ENCODE measurements around the gene PTP4A2.
"Not testable (repeated sequence)": the region's sequence is repeated elsewhere in the genome, so short reads cannot be mapped to it uniquely, and the experiment has no call there.

Gene PTP4A2

DNA sequence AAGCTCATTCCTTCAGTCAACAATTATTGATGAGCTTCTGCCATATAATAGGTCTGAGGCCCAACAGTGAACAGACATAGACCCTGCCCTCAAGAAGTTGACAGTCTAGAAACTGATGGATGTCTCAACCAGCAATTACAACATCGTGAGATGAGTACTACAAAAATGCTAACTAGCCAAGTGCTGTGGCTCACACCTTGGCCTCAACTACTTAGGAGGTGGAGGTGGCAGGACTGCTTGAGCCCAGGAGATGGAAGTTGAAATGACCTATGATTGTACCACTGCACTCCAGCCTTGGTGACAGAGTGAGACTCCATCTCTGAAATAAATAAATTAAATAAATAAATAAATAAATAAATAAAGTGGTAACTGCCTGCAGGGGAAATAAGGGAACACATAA is 11.7 kb upstream of the PTP4A2 start:
- TF ChIP-seq ZFX (IDR thresholded peaks at IDR 0.05; ENCODE audit: borderline replicate concordance), result no peak
- TF ChIP-seq, protein P1, sequence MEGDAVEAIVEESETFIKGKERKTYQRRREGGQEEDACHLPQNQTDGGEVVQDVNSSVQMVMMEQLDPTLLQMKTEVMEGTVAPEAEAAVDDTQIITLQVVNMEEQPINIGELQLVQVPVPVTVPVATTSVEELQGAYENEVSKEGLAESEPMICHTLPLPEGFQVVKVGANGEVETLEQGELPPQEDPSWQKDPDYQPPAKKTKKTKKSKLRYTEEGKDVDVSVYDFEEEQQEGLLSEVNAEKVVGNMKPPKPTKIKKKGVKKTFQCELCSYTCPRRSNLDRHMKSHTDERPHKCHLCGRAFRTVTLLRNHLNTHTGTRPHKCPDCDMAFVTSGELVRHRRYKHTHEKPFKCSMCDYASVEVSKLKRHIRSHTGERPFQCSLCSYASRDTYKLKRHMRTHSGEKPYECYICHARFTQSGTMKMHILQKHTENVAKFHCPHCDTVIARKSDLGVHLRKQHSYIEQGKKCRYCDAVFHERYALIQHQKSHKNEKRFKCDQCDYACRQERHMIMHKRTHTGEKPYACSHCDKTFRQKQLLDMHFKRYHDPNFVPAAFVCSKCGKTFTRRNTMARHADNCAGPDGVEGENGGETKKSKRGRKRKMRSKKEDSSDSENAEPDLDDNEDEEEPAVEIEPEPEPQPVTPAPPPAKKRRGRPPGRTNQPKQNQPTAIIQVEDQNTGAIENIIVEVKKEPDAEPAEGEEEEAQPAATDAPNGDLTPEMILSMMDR (IDR thresholded peaks at IDR 0.05), result no peak
- H3K27ac ChIP-seq, result no peak overlapping the region

DNA sequence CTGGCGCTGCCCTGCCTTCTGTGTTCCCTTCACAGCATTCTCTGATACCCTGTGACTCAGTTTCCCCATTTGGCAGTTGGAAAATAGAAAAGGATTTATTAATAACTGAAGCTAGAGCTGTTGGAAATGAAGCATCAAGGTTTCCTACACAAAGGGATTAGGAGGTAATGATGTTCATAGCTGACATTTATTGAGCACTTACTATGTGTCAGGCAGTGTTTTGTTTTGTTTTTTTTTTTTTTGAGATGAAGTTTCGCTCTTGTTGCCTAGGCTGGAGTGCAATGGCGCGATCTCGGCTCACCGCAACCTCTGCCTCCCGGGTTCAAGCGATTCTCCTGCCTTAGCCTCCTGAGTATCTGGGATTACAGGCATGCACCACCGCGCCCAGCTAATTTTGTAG is 7.5 kb upstream of the PTP4A2 start:
- H3K27ac ChIP-seq, result not testable (repeated sequence)

DNA sequence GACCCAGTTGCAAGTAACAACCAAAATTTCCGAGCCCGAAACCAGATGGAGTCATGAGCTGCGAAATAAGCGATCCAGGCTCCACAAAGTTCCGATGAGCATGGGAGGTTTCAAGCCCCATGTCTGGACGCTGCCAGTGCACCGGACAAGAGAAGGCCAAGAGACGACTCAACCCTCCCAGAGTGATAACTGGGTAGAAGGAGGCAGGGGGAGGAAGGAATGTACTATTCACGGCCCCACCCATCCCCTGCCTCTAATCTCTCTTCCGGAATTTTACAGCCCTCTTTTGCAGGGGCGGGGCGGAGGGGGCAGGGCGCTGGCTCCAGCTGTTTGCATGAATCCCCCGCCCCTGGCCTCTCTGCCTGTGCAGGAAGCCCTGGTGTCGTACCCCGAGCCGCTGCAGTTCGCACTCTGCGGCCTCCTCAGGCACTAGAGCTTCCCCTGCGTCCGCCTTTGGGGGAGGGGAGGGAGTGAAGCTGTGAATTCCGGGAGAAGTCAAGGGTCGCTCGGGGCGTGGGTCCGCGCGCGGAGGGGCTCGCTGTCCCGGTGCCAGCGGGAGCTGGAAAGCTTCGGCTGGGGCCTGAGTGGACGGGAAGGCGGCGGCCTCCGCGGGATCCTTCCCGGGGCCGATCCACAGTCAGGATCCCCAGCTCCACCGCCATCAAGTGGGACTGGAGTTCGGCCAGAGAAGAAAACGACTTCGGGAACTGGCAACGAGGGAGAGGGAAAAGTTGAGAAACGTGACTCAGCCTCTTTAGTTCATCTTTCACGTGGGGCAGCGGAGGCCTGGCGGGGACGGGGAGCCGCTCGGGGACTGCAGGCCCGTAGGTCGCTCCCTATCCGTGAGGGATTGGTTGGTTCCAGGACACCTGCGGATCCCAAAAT is 6.3 kb upstream of the PTP4A2 start:
- no peak overlapping the region for H3K27ac ChIP-seq
- TF ChIP-seq, protein P1 (IDR thresholded peaks at IDR 0.05), result no peak
- TF ChIP-seq ZFX (IDR thresholded peaks at IDR 0.05; ENCODE audit: borderline replicate concordance), result no peak

DNA sequence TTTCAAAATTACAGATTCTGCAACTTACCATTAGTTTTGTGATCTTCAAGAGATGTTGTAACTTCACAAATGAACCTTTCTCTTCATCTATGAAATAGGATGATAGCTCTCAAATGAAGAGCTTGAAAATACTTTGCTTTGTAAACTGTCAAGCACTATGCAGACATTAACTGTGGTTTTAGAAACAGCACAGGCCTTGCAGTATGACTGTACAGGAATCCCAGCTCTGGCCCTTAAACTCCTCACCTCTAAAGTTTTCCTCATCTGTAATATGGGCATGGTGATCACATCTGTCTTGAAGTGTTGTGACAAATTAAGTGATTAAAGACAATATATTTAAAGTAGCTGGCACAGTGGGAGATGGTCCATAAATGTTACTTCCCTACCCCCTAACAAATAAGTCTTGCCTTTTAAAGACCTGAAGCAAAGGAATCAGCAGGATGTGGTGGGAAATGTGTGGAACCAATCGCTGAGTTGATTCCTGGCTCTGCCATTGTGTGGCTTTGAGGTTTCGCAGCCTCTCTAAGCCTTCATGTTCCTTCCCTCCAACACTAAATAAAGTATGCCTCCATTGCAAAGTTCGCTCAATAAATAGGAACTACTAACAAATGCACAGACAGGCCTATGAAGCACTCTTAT is 5.5 kb upstream of the PTP4A2 start:
- TF ChIP-seq, protein P1 (IDR thresholded peaks at IDR 0.05), result no peak
- no peak for TF ChIP-seq ZFX (IDR thresholded peaks at IDR 0.05; ENCODE audit: borderline replicate concordance)
- H3K27ac ChIP-seq, result no peak overlapping the region

DNA sequence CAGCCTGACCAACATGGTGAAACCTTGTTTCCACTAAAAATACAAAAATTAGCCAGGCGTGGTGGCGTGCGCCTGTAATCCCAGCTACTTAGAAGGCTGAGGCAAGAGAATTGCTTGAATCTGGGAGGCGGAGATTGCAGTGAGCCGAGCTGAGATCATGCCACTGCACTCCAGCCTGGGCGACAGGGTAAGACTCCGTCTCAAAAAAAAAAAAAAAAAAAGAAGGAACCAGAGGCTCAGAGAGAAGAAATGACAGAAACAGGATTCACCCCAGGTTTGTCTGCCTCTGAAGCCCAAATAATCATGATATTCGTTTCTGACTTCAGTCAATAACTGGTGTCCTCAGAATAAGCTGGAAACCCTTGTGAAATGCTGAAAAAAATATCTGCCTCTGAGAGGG is 3.9 kb upstream of the PTP4A2 start:
- not testable (repeated sequence) for H3K27ac ChIP-seq

DNA sequence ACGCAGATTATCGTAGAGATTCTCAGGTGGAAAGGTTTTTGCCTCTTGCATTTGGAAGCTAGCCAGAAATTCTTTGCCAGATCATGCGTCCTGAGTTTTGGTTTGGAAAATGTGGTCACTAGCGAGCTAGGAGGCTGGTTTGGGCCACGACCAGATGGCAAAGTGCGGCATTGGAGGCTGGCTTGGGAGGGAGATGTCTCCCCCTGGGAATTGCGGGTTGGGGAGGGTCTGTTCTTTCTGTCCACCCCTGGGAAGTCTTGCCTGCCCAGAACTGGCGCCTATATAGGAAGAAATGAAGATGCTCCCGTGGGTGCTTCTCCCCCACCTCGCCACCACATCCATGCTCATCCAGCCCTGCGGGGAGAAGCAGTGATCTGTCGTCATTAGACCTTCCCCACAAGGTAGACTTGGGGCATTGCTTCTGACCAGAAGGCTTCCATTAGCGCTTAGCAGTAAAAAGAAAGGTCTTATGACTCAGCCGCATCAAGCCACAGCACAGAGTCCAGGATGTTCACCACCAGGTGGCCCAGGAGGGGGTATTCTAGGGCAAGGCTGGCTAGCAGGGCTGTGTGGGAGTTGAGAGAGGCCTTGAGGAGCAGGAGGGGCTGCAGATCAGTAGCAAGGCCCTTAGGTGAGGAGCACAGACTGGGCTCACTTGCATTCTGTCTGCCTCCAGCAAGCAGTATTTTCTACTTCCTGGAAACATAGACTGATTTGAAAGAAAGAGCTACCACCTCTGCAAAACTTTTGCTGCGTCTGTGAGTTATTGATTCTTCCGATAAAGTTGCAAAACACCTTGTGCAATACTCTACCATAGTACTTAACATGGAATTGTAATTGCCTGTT is 1.5 kb upstream of the PTP4A2 start:
- H3K27ac ChIP-seq, result no peak overlapping the region
- TF ChIP-seq, protein P1 (IDR thresholded peaks at IDR 0.05), result no peak
- no peak for TF ChIP-seq ZFX (IDR thresholded peaks at IDR 0.05; ENCODE audit: borderline replicate concordance)

DNA sequence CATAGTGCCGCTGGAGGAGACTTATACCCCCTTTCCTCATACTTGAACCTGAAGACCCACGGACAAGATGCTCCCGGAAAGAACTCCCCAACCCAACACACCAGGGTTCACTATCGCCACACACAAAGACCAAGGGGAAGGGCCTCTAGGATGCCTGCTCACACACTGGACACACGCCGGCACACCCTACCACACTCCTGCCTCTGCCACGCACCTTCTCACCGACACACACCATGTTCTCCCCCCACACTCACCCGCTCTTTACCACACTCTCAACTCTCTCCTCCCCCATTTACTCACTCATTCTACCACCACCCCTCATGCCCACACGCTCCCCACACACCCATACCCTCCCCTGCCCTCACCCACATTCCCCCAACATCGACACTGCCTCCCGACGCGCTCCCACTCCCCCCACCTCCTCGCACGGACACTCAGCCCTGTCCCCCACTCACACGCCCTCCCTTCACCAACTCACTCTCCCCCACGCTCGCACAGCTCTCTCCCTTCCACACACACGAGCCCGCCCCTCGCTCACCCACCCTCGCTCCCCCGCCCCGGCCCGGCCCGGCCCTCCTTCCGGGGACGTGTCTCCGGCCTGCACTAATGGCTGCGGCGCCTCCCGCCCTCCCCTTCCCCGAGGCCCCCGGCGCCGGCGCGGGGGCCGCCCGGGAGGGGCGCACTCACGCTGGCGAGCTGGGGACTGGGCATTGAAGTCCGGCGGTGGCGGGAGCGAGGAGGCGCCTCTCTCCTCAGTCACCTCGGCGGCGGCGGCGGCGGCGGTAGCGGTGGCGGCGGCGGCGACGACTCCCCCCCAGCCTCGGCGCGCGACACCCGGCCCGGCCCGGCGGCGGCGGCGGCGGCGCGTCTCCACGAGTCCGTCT is 626 bp downstream of the PTP4A2 start:
- TF ChIP-seq, protein P1 (IDR thresholded peaks at IDR 0.05), result no peak
- TF ChIP-seq ZFX (IDR thresholded peaks at IDR 0.05; ENCODE audit: borderline replicate concordance), result no peak
- peak overlapping the region; percentile 90 for H3K27ac ChIP-seq

Data from 22Rv1 (cell line).